ENCODE data around the gene SPATA32. TPM values are rescaled to one million over a fixed set of nuclear protein-coding genes. Genes with fewer than 3 reads are reported as not detected.

The SPATA32 gene
- total and polyA plus RNA-seq, 12 donors: 0.13 to 0.16 TPM; not detected in 10

- TF ChIP-seq, protein P1, sequence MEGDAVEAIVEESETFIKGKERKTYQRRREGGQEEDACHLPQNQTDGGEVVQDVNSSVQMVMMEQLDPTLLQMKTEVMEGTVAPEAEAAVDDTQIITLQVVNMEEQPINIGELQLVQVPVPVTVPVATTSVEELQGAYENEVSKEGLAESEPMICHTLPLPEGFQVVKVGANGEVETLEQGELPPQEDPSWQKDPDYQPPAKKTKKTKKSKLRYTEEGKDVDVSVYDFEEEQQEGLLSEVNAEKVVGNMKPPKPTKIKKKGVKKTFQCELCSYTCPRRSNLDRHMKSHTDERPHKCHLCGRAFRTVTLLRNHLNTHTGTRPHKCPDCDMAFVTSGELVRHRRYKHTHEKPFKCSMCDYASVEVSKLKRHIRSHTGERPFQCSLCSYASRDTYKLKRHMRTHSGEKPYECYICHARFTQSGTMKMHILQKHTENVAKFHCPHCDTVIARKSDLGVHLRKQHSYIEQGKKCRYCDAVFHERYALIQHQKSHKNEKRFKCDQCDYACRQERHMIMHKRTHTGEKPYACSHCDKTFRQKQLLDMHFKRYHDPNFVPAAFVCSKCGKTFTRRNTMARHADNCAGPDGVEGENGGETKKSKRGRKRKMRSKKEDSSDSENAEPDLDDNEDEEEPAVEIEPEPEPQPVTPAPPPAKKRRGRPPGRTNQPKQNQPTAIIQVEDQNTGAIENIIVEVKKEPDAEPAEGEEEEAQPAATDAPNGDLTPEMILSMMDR (IDR thresholded peaks at IDR 0.05): peak in 6 of 9 donors; percentile 6 to 38 (median 30)
- ATAC-seq: peak; percentile 33 to 83 (median 70)
- DNase-seq: peak; percentile 65 to 67
- no peaks in the 10 kb centered on the region for H3K27me3 ChIP-seq
- no peaks in the 10 kb centered on the region for H3K9me3 ChIP-seq
- peaks cover 0 to 100% (median 53%) of the 10 kb centered on the region in 9 donors for H3K36me3 ChIP-seq
- intact Hi-C loops (cut with DNase I): no loop called here
- H3K4me1 ChIP-seq: peaks cover 20 to 70% (median 53%) of the 10 kb centered on the region in 9 donors
- no peak overlapping the region for H3K4me3 ChIP-seq
- WGBS, 2 donors: 64 to 69% methylated on average over 21 of the region's 21 CpGs
- H3K27ac ChIP-seq: peak overlapping the region; percentile 52 to 87 (median 78)
Measured at GRCh38 chr17:45284176-45285140, 22.6 kb upstream of the SPATA32 start.

GRCh38 chr17:45283711-45284110 lies 21.8 kb upstream of the SPATA32 start:
- DNase-seq (no peak), ATAC-seq (no peak)
- Histone ChIP-seq H3K4me1 (peaks cover 20 to 70% (median 50%) of the 10 kb centered on the region in 9 donors), H3K9me3 (no peaks in the 10 kb centered on the region), H3K27ac (peak overlapping the region; percentile 22 to 87 (median 78)), H3K27me3 (no peaks in the 10 kb centered on the region), H3K4me3 (no peak overlapping the region), H3K36me3 (peaks cover 0 to 95% (median 46%) of the 10 kb centered on the region in 9 donors)
- intact Hi-C loops (cut with DNase I): no loop called here
- 84 to 90% methylated on average over 10 of the region's 10 CpGs for WGBS, 2 donors
- TF ChIP-seq, protein P1 (IDR thresholded peaks at IDR 0.05): no peak

DNA sequence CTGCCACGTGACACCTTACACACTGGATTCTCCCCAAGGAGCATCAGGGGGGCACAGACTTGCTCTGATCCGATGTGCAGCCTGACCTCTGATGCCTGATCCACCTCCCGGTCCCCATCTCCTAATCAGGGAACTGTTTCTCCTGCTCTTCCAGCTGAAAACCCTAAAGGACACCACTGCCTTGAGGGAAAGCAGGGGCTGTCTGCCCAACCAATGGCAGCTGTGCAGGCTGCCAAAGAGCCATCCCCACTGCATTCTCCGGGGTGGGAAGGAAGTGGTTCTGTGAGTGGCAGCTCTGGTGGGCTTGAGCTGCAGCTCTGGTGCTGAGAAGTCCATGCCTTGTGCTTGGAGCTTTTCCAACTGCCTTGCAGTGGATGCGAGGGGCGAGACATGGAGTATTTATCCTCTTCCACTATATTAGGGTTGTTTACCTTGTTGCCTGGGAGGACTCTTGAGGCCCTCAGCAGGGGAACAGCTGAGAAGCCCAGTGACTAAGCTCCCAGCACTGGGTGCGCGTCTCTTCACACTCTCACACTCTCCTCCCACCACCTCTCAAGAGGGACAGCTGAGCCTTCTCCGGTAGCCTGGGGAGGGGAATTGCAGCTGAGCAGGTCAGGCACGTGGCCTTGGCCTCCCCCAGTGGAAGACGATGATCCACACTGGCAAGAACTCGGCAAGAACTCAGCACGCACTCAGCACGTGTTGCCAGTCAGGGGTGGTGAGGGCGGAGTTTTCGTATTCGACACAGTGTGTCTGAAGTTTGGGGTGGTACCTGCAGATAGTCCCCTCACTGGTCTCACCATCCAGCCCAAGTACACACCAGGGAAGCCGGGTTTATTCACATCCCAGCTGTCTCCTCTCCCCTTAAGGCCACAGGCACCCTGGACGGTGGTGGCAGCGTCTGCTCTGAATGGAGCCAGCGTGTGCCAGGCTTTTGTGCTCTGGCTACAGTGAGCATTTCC lies 21.1 kb upstream of the SPATA32 start:
- H3K36me3 ChIP-seq: peaks cover 0 to 90% (median 43%) of the 10 kb centered on the region in 9 donors
- no peaks in the 10 kb centered on the region for H3K27me3 ChIP-seq
- ATAC-seq (peak; percentile 11 to 87 (median 54)), DNase-seq (peak in 1 of 2 donors; percentile 57)
- H3K4me1 ChIP-seq: peaks cover 23 to 70% (median 50%) of the 10 kb centered on the region in 9 donors
- TF ChIP-seq, protein P1 (IDR thresholded peaks at IDR 0.05): no peak
- no peaks in the 10 kb centered on the region for H3K9me3 ChIP-seq
- intact Hi-C loops (cut with DNase I): no loop called here
- H3K27ac ChIP-seq: peak overlapping the region; percentile 22 to 87 (median 78)
- no peak overlapping the region for H3K4me3 ChIP-seq
- WGBS, 2 donors: 33 to 56% methylated on average over 21 of the region's 21 CpGs

Measured in heart right ventricle (tissue), 16 donors.